ENCODE results near the gene ACTA2.

DNA sequence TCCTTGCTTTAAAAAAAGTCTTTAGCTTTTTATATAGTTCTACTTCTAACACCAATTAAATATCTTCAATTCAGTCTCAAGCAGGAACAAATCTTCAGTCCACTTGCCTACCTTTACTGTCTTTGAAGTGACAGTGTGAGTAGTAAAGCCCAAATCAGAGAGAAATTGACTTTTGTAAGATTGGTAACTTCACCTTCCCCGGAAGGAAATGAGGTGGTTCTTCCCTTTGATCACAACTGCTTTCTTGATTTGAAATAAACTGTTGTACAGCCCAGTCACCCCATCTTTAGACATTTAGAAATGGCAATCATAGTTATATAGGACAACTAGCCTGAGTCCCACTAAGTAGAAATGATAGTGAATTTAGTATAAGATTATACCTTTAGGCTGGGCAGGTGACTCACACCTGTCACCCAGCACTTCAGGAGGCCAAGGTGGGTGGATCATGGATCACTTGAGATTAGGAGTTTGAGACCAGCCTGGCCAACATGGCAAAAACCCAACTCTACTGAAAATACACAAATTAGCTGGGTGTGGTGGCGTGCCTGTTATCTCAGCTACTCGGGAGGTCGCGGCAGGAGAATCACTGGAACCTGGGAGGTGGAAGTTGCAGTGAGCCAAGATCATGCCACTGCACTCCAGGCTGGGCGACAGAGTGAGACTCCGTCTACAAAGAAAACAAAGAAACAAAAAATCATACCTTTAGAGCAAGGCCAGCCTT is 42.7 kb upstream of the ACTA2 start:
- TF ChIP-seq EP300 (IDR thresholded peaks at IDR 0.05) (no peak), POLR2AphosphoS5 (IDR thresholded peaks at IDR 0.05) (no peak)
- TF ChIP-seq, protein P1, sequence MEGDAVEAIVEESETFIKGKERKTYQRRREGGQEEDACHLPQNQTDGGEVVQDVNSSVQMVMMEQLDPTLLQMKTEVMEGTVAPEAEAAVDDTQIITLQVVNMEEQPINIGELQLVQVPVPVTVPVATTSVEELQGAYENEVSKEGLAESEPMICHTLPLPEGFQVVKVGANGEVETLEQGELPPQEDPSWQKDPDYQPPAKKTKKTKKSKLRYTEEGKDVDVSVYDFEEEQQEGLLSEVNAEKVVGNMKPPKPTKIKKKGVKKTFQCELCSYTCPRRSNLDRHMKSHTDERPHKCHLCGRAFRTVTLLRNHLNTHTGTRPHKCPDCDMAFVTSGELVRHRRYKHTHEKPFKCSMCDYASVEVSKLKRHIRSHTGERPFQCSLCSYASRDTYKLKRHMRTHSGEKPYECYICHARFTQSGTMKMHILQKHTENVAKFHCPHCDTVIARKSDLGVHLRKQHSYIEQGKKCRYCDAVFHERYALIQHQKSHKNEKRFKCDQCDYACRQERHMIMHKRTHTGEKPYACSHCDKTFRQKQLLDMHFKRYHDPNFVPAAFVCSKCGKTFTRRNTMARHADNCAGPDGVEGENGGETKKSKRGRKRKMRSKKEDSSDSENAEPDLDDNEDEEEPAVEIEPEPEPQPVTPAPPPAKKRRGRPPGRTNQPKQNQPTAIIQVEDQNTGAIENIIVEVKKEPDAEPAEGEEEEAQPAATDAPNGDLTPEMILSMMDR (IDR thresholded peaks at IDR 0.05), result no peak

All from esophagus muscularis mucosa (tissue), 4 donors.